Fibroblast of mammary gland (primary cell): ENCODE measurements around the gene IFNAR1.
A peak's percentile ranks its signal among the peaks of the same experiment; 100 is the strongest.

Source experiments
- DNase-seq: peaks from one replicate; pipeline ENCODE4 v3.0.0-alpha.2; 2010; ENCODE audit warnings: low read depth
- H3K4me3 ChIP-seq: 2 replicates; pipeline ENCODE4 v1.5.1; 2011; ENCODE audit warnings: low read depth, mild to moderate bottlenecking, low read length, moderate library complexity; ENCODE audit not compliant: control insufficient read depth
- CTCF ChIP-seq: conservative IDR thresholded peaks from 2 replicates; pipeline ENCODE4 v1.5.1; 2011; ENCODE audit warnings: low read depth, low read length, inconsistent platforms; ENCODE audit not compliant: control insufficient read depth, insufficient read depth

IFNAR1 gene

GRCh38 chr21:33302796-33303195 lies 22.0 kb upstream of the IFNAR1 start:
- no peak overlapping the region for H3K4me3 ChIP-seq
- no peak for DNase-seq
- TF ChIP-seq CTCF: no peak

GRCh38 chr21:33305344-33305671 lies 19.5 kb upstream of the IFNAR1 start:
- no peak for DNase-seq
- no peak overlapping the region for H3K4me3 ChIP-seq
- TF ChIP-seq CTCF: no peak

DNA sequence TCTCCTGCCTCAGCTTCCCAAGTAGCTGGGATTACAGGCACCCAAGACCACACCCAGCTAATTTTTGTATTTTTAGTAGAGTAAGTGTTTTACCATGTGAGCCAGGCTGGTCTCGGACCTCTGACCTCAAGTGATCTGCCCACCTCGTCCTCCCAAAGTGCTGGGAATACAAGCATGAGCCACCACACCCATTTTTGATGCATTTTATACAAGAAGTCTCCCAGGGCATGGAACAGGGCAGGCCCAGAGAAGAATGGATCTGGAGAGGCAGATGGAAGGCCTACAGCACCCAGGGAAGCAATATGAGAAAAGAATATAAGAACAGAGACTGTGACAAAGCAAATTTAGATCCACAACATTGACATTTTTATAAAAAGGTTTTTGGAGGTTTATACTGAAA lies 18.8 kb upstream of the IFNAR1 start:
- no peak for DNase-seq
- TF ChIP-seq CTCF: no peak
- H3K4me3 ChIP-seq: no peak overlapping the region

- DNase-seq: peak; percentile 65
- H3K4me3 ChIP-seq: no peak overlapping the region
- TF ChIP-seq CTCF: no peak
Observed at GRCh38 chr21:33308586-33309490, 15.9 kb upstream of the IFNAR1 start.

- H3K4me3 ChIP-seq: no peak overlapping the region
- DNase-seq: no peak
- TF ChIP-seq CTCF: no peak
Observed at GRCh38 chr21:33309778-33310177, 15.0 kb upstream of the IFNAR1 start.

DNA sequence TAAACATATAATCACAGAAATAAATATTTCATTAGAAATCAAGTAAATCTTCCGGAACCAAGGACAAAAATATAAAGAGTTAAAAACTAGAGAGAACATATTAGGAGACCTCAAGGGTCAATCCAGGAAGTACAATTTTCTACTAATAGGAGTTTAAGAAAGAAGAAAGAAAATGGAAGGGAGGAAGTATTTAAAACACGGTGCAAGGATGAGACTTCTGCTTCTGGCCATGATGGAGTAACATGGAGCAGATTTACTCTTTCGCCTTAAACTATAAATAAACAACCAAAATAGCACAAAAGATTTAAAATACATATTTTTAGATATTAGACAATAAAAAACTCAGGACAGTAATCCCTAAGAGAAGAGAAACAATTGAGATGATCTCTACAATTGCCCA lies 12.6 kb upstream of the IFNAR1 start:
- no peak for TF ChIP-seq CTCF
- no peak for DNase-seq

More for the DNA sequence above, 12.6 kb upstream of the IFNAR1 start:
- H3K4me3 ChIP-seq: no peak overlapping the region
